Fibroblast of lung (primary cell): Measurements from ENCODE around the gene CHCHD1. TPM values are rescaled to one million over a fixed set of nuclear protein-coding genes. Genes with fewer than 3 reads are reported as not detected.
"Not testable (repeated sequence)": the region's sequence is repeated elsewhere in the genome, so short reads cannot be mapped to it uniquely, and the experiment has no call there.

Experiments used
- DNase-seq, 2 donors: peaks; one replicate each; pipeline versions ENCODE4 v3.0.0 to v3.0.0-alpha.2; 2010; ENCODE audit warnings: low read depth in 2 of 2
- H2AFZ ChIP-seq: 2 replicates; pipeline ENCODE4 v1.5.1; 2012; ENCODE audit warnings: low read length, control low read depth, inconsistent platforms
- H3K27ac ChIP-seq: 2 replicates; pipeline ENCODE4 v1.5.1; 2011; ENCODE audit warnings: low read length, control low read depth; ENCODE audit not compliant: insufficient read depth
- H3K27me3 ChIP-seq: 2 replicates; pipeline ENCODE4 v1.5.1; 2011; ENCODE audit warnings: mild to moderate bottlenecking, low read length; ENCODE audit not compliant: control insufficient read depth, insufficient read depth
- H3K36me3 ChIP-seq: 2 replicates; pipeline ENCODE4 v1.5.1; 2011; ENCODE audit warnings: low read length; ENCODE audit not compliant: control insufficient read depth, insufficient read depth
- H3K4me1 ChIP-seq: 2 replicates; pipeline ENCODE4 v1.5.1; 2011; ENCODE audit warnings: low read length; ENCODE audit not compliant: control insufficient read depth, insufficient read depth; ENCODE audit errors: extremely low read depth
- H3K4me2 ChIP-seq: 2 replicates; pipeline ENCODE4 v1.5.1; 2011; ENCODE audit warnings: low read length, control low read depth; ENCODE audit not compliant: insufficient read depth; ENCODE audit errors: extremely low read depth
- H3K4me3 ChIP-seq, 4 experiments: fragments of 200-600 bp in 1 of 4; sonication (generic) in 1 of 4; replicated peaks in 1 of 4; 2 replicates each; pipeline ENCODE4 v1.5.1; 2011 to 2016; ENCODE audit warnings: low read length in 4 of 4, low read depth in 3 of 4, mild to moderate bottlenecking in 3 of 4, control low read depth in 2 of 4, inconsistent platforms in 1 of 4, mixed read lengths in 1 of 4; ENCODE audit not compliant: insufficient read depth in 1 of 4; ENCODE audit errors: control extremely low read depth in 1 of 4
- H3K79me2 ChIP-seq: 2 replicates; pipeline ENCODE4 v1.5.1; 2012; ENCODE audit warnings: mild to moderate bottlenecking, low read length, inconsistent platforms; ENCODE audit not compliant: control insufficient read depth, insufficient read depth
- H3K9ac ChIP-seq: 2 replicates; pipeline ENCODE4 v1.5.1; 2011; ENCODE audit warnings: mild to moderate bottlenecking, low read length, control low read depth; ENCODE audit not compliant: insufficient read depth
- H3K9me3 ChIP-seq: 2 replicates; pipeline ENCODE4 v1.5.1; 2012; ENCODE audit warnings: low read depth, low read length; ENCODE audit not compliant: control insufficient read depth, insufficient read depth
- H4K20me1 ChIP-seq: 2 replicates; pipeline ENCODE4 v1.5.1; 2011; ENCODE audit warnings: low read length; ENCODE audit not compliant: control insufficient read depth, insufficient read depth; ENCODE audit errors: extremely low read depth
- EZH2 ChIP-seq: IDR thresholded peaks from 2 replicates; pipeline ENCODE4 v1.5.1; 2012; ENCODE audit warnings: low read length, control low read depth, mild to moderate bottlenecking; ENCODE audit errors: missing control alignments
- polyA plus RNA-seq, 2 donors: library from polyadenylated mRNA; depleted of rRNA in 1 of 2; stranded (reverse) in 1 of 2; unstranded in 1 of 2; fragments of >200 nt; gene quantifications; 2 replicates each; pipeline ENCODE4 v1.2.1, GENCODE V29; 2011 to 2012; ENCODE audit warnings: missing spikeins in 1 of 2
- total RNA-seq: library from RNA; depleted of rRNA; stranded (reverse); fragments of >200 nt; gene quantifications from 2 replicates; pipeline ENCODE4 v1.2.1, GENCODE V29; 2014
- TF ChIP-seq, protein P1 (sequence below), 2 donors: IDR thresholded peaks in 1 of 2; conservative IDR thresholded peaks in 1 of 2; 1 replicate in 1 of 2; 2 replicates in 1 of 2; pipeline ENCODE4 v1.5.1; 2011 to 2012; ENCODE audit warnings: low read length in 2 of 2, control low read depth in 1 of 2, inconsistent platforms in 1 of 2, low read depth in 1 of 2, mild to moderate bottlenecking in 1 of 2

The CHCHD1 gene
- total and polyA plus RNA-seq, 2 donors (not counting 1 experiment from before 2014, with no cell fraction given), result 21.3 to 31.0 TPM

DNA sequence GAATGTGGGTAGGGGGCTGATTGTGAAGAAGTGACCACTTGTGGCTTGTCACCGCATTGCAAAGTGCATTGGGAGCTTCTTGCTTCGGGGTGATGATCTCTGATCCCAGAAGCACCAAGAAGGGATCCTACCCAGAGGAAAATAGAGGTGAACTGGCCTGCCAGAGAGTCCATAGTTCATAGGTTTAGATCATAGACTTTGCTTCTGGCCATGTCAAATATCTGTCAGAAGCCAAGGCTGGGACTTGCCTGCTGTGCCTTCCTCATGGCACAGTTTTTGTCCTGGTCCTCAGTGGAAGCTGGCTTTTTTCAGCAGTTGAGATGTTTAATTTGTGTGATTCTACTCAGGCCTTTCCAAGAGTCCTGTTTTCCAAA is 4.7 kb downstream of the CHCHD1 start:
- H3K4me3 ChIP-seq, result peak overlapping the region; percentile 84 to 94 (median 92)
- no peaks in the 10 kb centered on the region for H3K9me3 ChIP-seq
- TF ChIP-seq, protein P1, sequence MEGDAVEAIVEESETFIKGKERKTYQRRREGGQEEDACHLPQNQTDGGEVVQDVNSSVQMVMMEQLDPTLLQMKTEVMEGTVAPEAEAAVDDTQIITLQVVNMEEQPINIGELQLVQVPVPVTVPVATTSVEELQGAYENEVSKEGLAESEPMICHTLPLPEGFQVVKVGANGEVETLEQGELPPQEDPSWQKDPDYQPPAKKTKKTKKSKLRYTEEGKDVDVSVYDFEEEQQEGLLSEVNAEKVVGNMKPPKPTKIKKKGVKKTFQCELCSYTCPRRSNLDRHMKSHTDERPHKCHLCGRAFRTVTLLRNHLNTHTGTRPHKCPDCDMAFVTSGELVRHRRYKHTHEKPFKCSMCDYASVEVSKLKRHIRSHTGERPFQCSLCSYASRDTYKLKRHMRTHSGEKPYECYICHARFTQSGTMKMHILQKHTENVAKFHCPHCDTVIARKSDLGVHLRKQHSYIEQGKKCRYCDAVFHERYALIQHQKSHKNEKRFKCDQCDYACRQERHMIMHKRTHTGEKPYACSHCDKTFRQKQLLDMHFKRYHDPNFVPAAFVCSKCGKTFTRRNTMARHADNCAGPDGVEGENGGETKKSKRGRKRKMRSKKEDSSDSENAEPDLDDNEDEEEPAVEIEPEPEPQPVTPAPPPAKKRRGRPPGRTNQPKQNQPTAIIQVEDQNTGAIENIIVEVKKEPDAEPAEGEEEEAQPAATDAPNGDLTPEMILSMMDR (conservative IDR thresholded peaks at IDR 0.05 in 1 of 2, IDR thresholded peaks at IDR 0.05 in 1 of 2; ENCODE audit: low read depth in 1 of 2, low read length in 2 of 2), result no peak
- TF ChIP-seq EZH2, result no peak
- H3K4me1 ChIP-seq, result peaks cover 7% of the 10 kb centered on the region
- H3K79me2 ChIP-seq, result peaks cover 55% of the 10 kb centered on the region
- peaks cover 20% of the 10 kb centered on the region for H3K36me3 ChIP-seq
- peak overlapping the region; percentile 52 for H3K27ac ChIP-seq
- H3K9ac ChIP-seq, result peak overlapping the region; percentile 87
- H2AFZ ChIP-seq, result no peak overlapping the region
- no peak for DNase-seq
- no peaks in the 10 kb centered on the region for H4K20me1 ChIP-seq
- peak overlapping the region; percentile 100 for H3K4me2 ChIP-seq
- H3K27me3 ChIP-seq, result no peaks in the 10 kb centered on the region

DNA sequence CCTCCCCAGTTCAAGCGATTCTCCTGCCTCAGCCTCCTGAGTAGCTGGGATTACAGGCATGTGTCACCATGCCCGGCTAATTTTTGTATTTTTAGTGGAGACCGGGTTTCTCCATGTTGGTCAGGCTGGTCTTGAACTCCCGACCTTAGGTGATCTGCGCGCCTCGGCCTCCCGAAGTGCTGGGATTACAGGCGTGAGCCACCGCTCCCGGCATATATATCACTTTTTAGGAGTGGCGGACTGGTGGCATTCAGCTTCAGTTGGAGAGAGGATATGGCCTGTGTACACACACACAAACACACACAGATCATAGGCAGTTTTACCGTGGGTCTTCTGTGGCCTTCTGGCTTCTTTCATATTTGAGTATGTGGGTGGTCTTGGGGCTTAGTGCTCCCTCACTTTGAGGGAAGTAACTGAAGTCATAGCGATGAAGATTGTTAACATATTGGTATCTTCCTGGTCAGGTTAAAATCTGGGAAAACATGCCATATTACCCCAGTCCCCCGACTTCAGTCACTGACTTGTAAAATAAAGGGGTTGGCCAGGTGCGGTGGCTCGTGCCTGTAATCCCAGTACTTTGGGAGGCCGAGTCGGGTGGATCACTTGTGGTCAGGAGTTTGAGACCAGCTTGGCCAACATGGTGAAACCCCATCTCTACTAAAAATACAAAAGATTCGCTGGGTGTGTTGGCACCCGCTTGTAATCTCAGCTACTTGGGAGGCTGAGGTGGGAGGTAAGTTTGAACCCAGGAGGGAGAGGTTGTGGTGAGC is 5.4 kb downstream of the CHCHD1 start:
- not testable (repeated sequence) for H3K27me3 ChIP-seq, H2AFZ ChIP-seq, H3K9me3 ChIP-seq, H3K27ac ChIP-seq, H3K4me2 ChIP-seq, H4K20me1 ChIP-seq, H3K9ac ChIP-seq, DNase-seq, H3K4me1 ChIP-seq
- H3K79me2 ChIP-seq, result peaks cover 48% of the 10 kb centered on the region
- peak overlapping the region in 2 of 4 experiments; percentile 4 to 94 for H3K4me3 ChIP-seq
- peaks cover 26% of the 10 kb centered on the region for H3K36me3 ChIP-seq

DNA sequence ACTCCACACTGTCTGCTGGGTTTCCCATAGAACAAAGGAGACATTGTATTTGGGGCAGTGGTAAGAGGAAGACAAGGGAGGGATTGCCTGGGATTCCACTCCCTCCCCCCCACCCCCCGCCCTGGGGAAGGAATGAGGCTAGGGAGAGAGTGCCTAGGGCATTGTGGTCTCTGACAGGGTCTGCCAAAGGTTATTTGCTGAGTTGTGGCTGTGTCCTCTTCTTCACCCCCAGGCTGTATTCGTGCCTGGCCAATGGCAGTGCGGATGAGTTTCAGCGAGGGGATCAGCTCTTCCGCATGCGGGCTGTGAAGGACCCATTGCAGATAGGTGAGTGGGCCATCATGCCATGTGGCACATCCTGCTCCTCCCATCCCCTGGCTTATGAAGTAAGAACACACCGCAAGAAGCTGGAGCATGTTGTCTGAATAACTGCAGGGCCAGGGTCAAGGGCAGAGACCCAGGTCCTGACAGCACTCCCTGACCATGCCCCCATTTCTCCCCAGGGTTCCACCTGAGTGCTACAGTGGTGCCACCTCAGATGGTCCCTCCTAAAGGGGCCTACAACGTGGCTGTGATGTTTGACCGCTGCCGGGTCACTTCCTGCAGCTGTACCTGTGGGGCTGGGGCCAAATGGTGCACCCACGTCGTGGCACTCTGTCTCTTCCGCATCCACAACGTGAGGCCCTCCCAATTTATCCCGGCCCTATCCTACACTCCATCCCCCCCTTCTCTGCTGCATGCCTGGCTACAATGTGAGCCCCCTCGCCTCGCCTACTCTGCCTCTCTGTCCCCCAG is 7.2 kb downstream of the CHCHD1 start:
- Histone ChIP-seq H3K4me1 (peaks cover 3% of the 10 kb centered on the region), H3K4me2 (no peak overlapping the region), H3K4me3 (no peak overlapping the region), H3K27ac (no peak overlapping the region), H3K79me2 (peaks cover 32% of the 10 kb centered on the region), H3K27me3 (no peaks in the 10 kb centered on the region), H3K9me3 (no peaks in the 10 kb centered on the region), H4K20me1 (no peaks in the 10 kb centered on the region), H3K36me3 (peaks cover 36% of the 10 kb centered on the region), H2AFZ (no peak overlapping the region), H3K9ac (no peak overlapping the region)
- DNase-seq, result no peak
- TF ChIP-seq EZH2, result no peak
- TF ChIP-seq, protein P1 (conservative IDR thresholded peaks at IDR 0.05 in 1 of 2, IDR thresholded peaks at IDR 0.05 in 1 of 2; ENCODE audit: low read depth in 1 of 2, low read length in 2 of 2), result no peak
